ENCODE results near the gene KRTCAP2.
"Not testable (repeated sequence)": the region's sequence is repeated elsewhere in the genome, so short reads cannot be mapped to it uniquely, and the experiment has no call there.

The KRTCAP2 gene

GRCh38 chr1:155181371-155182051 is 8.4 kb upstream of the KRTCAP2 start:
- DNase-seq = no peak

GRCh38 chr1:155179112-155180031 is 6.3 kb upstream of the KRTCAP2 start:
- DNase-seq = no peak

- DNase-seq = no peak
These were observed 5.5 kb upstream of the KRTCAP2 start for GRCh38 chr1:155178441-155179111.

GRCh38 chr1:155177918-155178281 is 4.8 kb upstream of the KRTCAP2 start:
- DNase-seq = no peak

- DNase-seq = no peak
These were observed 4.3 kb upstream of the KRTCAP2 start for GRCh38 chr1:155177192-155177917.

- peak; percentile 86 for DNase-seq
These were observed 3.5 kb upstream of the KRTCAP2 start for GRCh38 chr1:155176544-155177071.

GRCh38 chr1:155175927-155176371 is 2.8 kb upstream of the KRTCAP2 start:
- no peak for DNase-seq

- no peak for DNase-seq
These were observed 2.3 kb upstream of the KRTCAP2 start for GRCh38 chr1:155175281-155175926.

GRCh38 chr1:155174324-155175280 is 1.5 kb upstream of the KRTCAP2 start:
- DNase-seq = no peak

GRCh38 chr1:155173478-155174323 is 597 bp upstream of the KRTCAP2 start, which contains the start of gene TRIM46:
TSS of gene TRIM46 (plus strand) at chr1:155173849. CDS start at chr1:155173967, 118 bp downstream.
- no peak for DNase-seq

GRCh38 chr1:155171836-155172731 is 1.0 kb downstream of the KRTCAP2 start:
- DNase-seq = no peak

- DNase-seq = no peak
These were observed 2.3 kb downstream of the KRTCAP2 start for GRCh38 chr1:155170806-155171205.

- DNase-seq = no peak
These were observed 2.9 kb downstream of the KRTCAP2 start for GRCh38 chr1:155170101-155170785.

GRCh38 chr1:155169541-155169940 is 3.6 kb downstream of the KRTCAP2 start:
- DNase-seq = no peak

GRCh38 chr1:155168456-155169210 is 4.5 kb downstream of the KRTCAP2 start:
- DNase-seq = no peak

GRCh38 chr1:155168105-155168445 is 5.0 kb downstream of the KRTCAP2 start:
- DNase-seq = not testable (repeated sequence)

Data from right forelimb (tissue), 1 donor.